ENCODE results near the gene HYDIN. TPM values are rescaled to one million over a fixed set of nuclear protein-coding genes. Genes with fewer than 3 reads are reported as not detected.

Gene HYDIN
- total RNA-seq, 1 donor from 2014 or later: 2.6 TPM

- no peak for DNase-seq (ENCODE audit: low spot score)
- intact Hi-C loops (cut with DNase I): no loop called here
Measured at GRCh38 chr16:70801611-70802010, 428.9 kb downstream of the HYDIN start.

GRCh38 chr16:70800781-70801480 lies 429.6 kb downstream of the HYDIN start, which contains the start of gene VAC14:
VAC14 (minus strand) TSS chr16:70801158; CDS start chr16:70800900, 258 bp downstream.
- intact Hi-C loops (cut with DNase I): no loop called here
- peak; percentile 95 for DNase-seq (ENCODE audit: low spot score)

- DNase-seq (ENCODE audit: low spot score): no peak
- intact Hi-C loops (cut with DNase I): no loop called here
Measured at GRCh38 chr16:70800311-70800710, 430.2 kb downstream of the HYDIN start.

- no peak for DNase-seq (ENCODE audit: low spot score)
- intact Hi-C loops (cut with DNase I): no loop called here
Measured at GRCh38 chr16:70796301-70796700, 434.2 kb downstream of the HYDIN start.

GRCh38 chr16:70795296-70795912 lies 435.1 kb downstream of the HYDIN start:
- DNase-seq (ENCODE audit: low spot score): no peak
- intact Hi-C loops (cut with DNase I): no loop called here

- no peak for DNase-seq (ENCODE audit: low spot score)
- intact Hi-C loops (cut with DNase I): no loop called here
Measured at GRCh38 chr16:70793851-70794502, 436.5 kb downstream of the HYDIN start.

- no peak for DNase-seq (ENCODE audit: low spot score)
- intact Hi-C loops (cut with DNase I): no loop called here
Measured at GRCh38 chr16:70790815-70791214, 439.7 kb downstream of the HYDIN start.

- no peak for DNase-seq (ENCODE audit: low spot score)
- intact Hi-C loops (cut with DNase I): no loop called here
Measured at GRCh38 chr16:70789595-70790447, 440.7 kb downstream of the HYDIN start.

GRCh38 chr16:70788668-70789594 lies 441.6 kb downstream of the HYDIN start:
- intact Hi-C loops (cut with DNase I): no loop called here

GRCh38 chr16:70786020-70786755 lies 444.3 kb downstream of the HYDIN start:
- DNase-seq (ENCODE audit: low spot score): no peak
- intact Hi-C loops (cut with DNase I): no loop called here

More at GRCh38 chr16:70788668-70789594, 441.6 kb downstream of the HYDIN start:
- no peak for DNase-seq (ENCODE audit: low spot score)

GRCh38 chr16:70784692-70785555 lies 445.6 kb downstream of the HYDIN start:
- intact Hi-C loops (cut with DNase I): no loop called here
- no peak for DNase-seq (ENCODE audit: low spot score)

- no peak for DNase-seq (ENCODE audit: low spot score)
- intact Hi-C loops (cut with DNase I): no loop called here
Measured at GRCh38 chr16:70782237-70782636, 448.3 kb downstream of the HYDIN start.

GRCh38 chr16:70781800-70782199 lies 448.7 kb downstream of the HYDIN start:
- no peak for DNase-seq (ENCODE audit: low spot score)
- intact Hi-C loops (cut with DNase I): no loop called here

GRCh38 chr16:70780546-70780945 lies 450.0 kb downstream of the HYDIN start:
- no peak for DNase-seq (ENCODE audit: low spot score)
- intact Hi-C loops (cut with DNase I): no loop called here

- intact Hi-C loops (cut with DNase I): no loop called here
- DNase-seq (ENCODE audit: low spot score): no peak
Measured at GRCh38 chr16:70779361-70779760, 451.2 kb downstream of the HYDIN start.

- no peak for DNase-seq (ENCODE audit: low spot score)
- intact Hi-C loops (cut with DNase I): no loop called here
Measured at GRCh38 chr16:70778901-70779309, 451.6 kb downstream of the HYDIN start.

- intact Hi-C loops (cut with DNase I): no loop called here
Measured at GRCh38 chr16:70777973-70778406, 452.5 kb downstream of the HYDIN start.

More at GRCh38 chr16:70777973-70778406, 452.5 kb downstream of the HYDIN start:
- no peak for DNase-seq (ENCODE audit: low spot score)

Data from cardiac septum (tissue), 1 donor.